ENCODE measurements around the gene BCORL1.

BCORL1 gene

GRCh38 chrX:130002541-130002940, 20.1 kb downstream of the BCORL1 start:
- H3K27ac ChIP-seq (ENCODE audit: low read length) = no peak overlapping the region

GRCh38 chrX:130005089-130005807, 22.8 kb downstream of the BCORL1 start:
- TF ChIP-seq CTCF (IDR thresholded peaks at IDR 0.05; ENCODE audit: borderline replicate concordance, extremely low read depth, low read length, poor library complexity, severe bottlenecking) (no peak), EZH2 (IDR thresholded peaks at IDR 0.05; ENCODE audit: borderline replicate concordance, low read depth, low read length, severe bottlenecking) (no peak)
- ATAC-seq (ENCODE audit: insufficient read depth, low read depth) (no peak), DNase-seq (no peak)
- H3K4me1 ChIP-seq (ENCODE audit: insufficient read depth, low read length) = no peaks in the 10 kb centered on the region
- H2AFZ ChIP-seq (ENCODE audit: low read depth, low read length) = no peak overlapping the region
- H3K36me3 ChIP-seq (ENCODE audit: insufficient read depth, low read length) = peaks cover 11% of the 10 kb centered on the region
- H3K27ac ChIP-seq (ENCODE audit: low read length) = no peak overlapping the region
- H3K79me2 ChIP-seq (ENCODE audit: insufficient read depth, low read length) = no peaks in the 10 kb centered on the region
- H3K9ac ChIP-seq (ENCODE audit: low read depth, low read length) = no peak overlapping the region
- H3K27me3 ChIP-seq (ENCODE audit: insufficient read depth, low read length, poor library complexity) = no peaks in the 10 kb centered on the region
- no peak overlapping the region for H3K4me3 ChIP-seq (ENCODE audit: low read depth in 1 of 2, low read length in 2 of 2)
- H3K4me2 ChIP-seq (ENCODE audit: insufficient read depth, low read length) = no peak overlapping the region
- no peaks in the 10 kb centered on the region for H3K9me3 ChIP-seq (ENCODE audit: insufficient read depth, low read length, severe bottlenecking)
- no peaks in the 10 kb centered on the region for H4K20me1 ChIP-seq (ENCODE audit: insufficient read depth, low read length)

More at GRCh38 chrX:130002541-130002940, 20.1 kb downstream of the BCORL1 start:
- peaks cover 7% of the 10 kb centered on the region for H3K36me3 ChIP-seq (ENCODE audit: insufficient read depth, low read length)
- no peaks in the 10 kb centered on the region for H3K79me2 ChIP-seq (ENCODE audit: insufficient read depth, low read length)
- no peak overlapping the region for H3K9ac ChIP-seq (ENCODE audit: low read depth, low read length)
- DNase-seq (no peak), ATAC-seq (ENCODE audit: insufficient read depth, low read depth) (no peak)
- no peak for TF ChIP-seq EZH2 (IDR thresholded peaks at IDR 0.05; ENCODE audit: borderline replicate concordance, low read depth, low read length, severe bottlenecking)
- TF ChIP-seq CTCF (IDR thresholded peaks at IDR 0.05; ENCODE audit: borderline replicate concordance, extremely low read depth, low read length, poor library complexity, severe bottlenecking) = no peak
- H3K27me3 ChIP-seq (ENCODE audit: insufficient read depth, low read length, poor library complexity) = no peaks in the 10 kb centered on the region
- no peaks in the 10 kb centered on the region for H3K4me1 ChIP-seq (ENCODE audit: insufficient read depth, low read length)
- H4K20me1 ChIP-seq (ENCODE audit: insufficient read depth, low read length) = no peaks in the 10 kb centered on the region
- no peak overlapping the region for H3K4me2 ChIP-seq (ENCODE audit: insufficient read depth, low read length)
- no peaks in the 10 kb centered on the region for H3K9me3 ChIP-seq (ENCODE audit: insufficient read depth, low read length, severe bottlenecking)
- H3K4me3 ChIP-seq (ENCODE audit: low read depth in 1 of 2, low read length in 2 of 2) = no peak overlapping the region
- H2AFZ ChIP-seq (ENCODE audit: low read depth, low read length) = no peak overlapping the region

- no peak for DNase-seq
- Histone ChIP-seq H3K9me3 (ENCODE audit: insufficient read depth, low read length, severe bottlenecking) (no peaks in the 10 kb centered on the region), H2AFZ (ENCODE audit: low read depth, low read length) (no peak overlapping the region), H3K27me3 (ENCODE audit: insufficient read depth, low read length, poor library complexity) (no peaks in the 10 kb centered on the region), H3K27ac (ENCODE audit: low read length) (no peak overlapping the region), H3K4me3 (ENCODE audit: low read depth in 1 of 2, low read length in 2 of 2) (no peak overlapping the region), H3K4me2 (ENCODE audit: insufficient read depth, low read length) (no peak overlapping the region), H3K79me2 (ENCODE audit: insufficient read depth, low read length) (no peaks in the 10 kb centered on the region), H4K20me1 (ENCODE audit: insufficient read depth, low read length) (no peaks in the 10 kb centered on the region), H3K9ac (ENCODE audit: low read depth, low read length) (no peak overlapping the region), H3K4me1 (ENCODE audit: insufficient read depth, low read length) (no peaks in the 10 kb centered on the region), H3K36me3 (ENCODE audit: insufficient read depth, low read length) (peaks cover 25% of the 10 kb centered on the region)
- TF ChIP-seq EZH2 (IDR thresholded peaks at IDR 0.05; ENCODE audit: borderline replicate concordance, low read depth, low read length, severe bottlenecking) (no peak), CTCF (IDR thresholded peaks at IDR 0.05; ENCODE audit: borderline replicate concordance, extremely low read depth, low read length, poor library complexity, severe bottlenecking) (no peak)
- ATAC-seq (ENCODE audit: insufficient read depth, low read depth) = no peak
Observed at GRCh38 chrX:130009658-130010223, 27.3 kb downstream of the BCORL1 start.
